ENCODE data around the gene TCHHL1.
"Not testable (repeated sequence)": the region's sequence is repeated elsewhere in the genome, so short reads cannot be mapped to it uniquely, and the experiment has no call there.

TCHHL1 gene

GRCh38 chr1:152096931-152097330 lies 8.1 kb upstream of the TCHHL1 start:
- DNase-seq (ENCODE audit: low read depth in 1 of 2, low spot score in 1 of 2) = no peak

- DNase-seq (ENCODE audit: low read depth in 1 of 2, low spot score in 1 of 2) = no peak
Measured at GRCh38 chr1:152086760-152087159, 2.1 kb downstream of the TCHHL1 start.

- no peak for DNase-seq (ENCODE audit: low read depth in 1 of 2, low spot score in 1 of 2)
Measured at GRCh38 chr1:152084853-152085252, 4.0 kb downstream of the TCHHL1 start.

GRCh38 chr1:152081026-152081425 lies 7.8 kb downstream of the TCHHL1 start:
- DNase-seq (ENCODE audit: low read depth in 1 of 2, low spot score in 1 of 2) = not testable (repeated sequence)

GRCh38 chr1:152080494-152080893 lies 8.4 kb downstream of the TCHHL1 start:
- not testable (repeated sequence) for DNase-seq (ENCODE audit: low read depth in 1 of 2, low spot score in 1 of 2)

GRCh38 chr1:152078831-152079441 lies 9.9 kb downstream of the TCHHL1 start:
- DNase-seq (ENCODE audit: low read depth in 1 of 2, low spot score in 1 of 2) = no peak

- no peak for DNase-seq (ENCODE audit: low read depth in 1 of 2, low spot score in 1 of 2)
Measured at GRCh38 chr1:152072311-152072710, 16.6 kb downstream of the TCHHL1 start.

- no peak for DNase-seq (ENCODE audit: low read depth in 1 of 2, low spot score in 1 of 2)
Measured at GRCh38 chr1:152071123-152071522, 17.7 kb downstream of the TCHHL1 start.

GRCh38 chr1:152067929-152068328 lies 20.9 kb downstream of the TCHHL1 start:
- no peak for DNase-seq (ENCODE audit: low read depth in 1 of 2, low spot score in 1 of 2)

- no peak for DNase-seq (ENCODE audit: low read depth in 1 of 2, low spot score in 1 of 2)
Measured at GRCh38 chr1:152067150-152067549, 21.7 kb downstream of the TCHHL1 start.

- no peak for DNase-seq (ENCODE audit: low read depth in 1 of 2, low spot score in 1 of 2)
Measured at GRCh38 chr1:152061952-152062351, 26.9 kb downstream of the TCHHL1 start.

- DNase-seq (ENCODE audit: low read depth in 1 of 2, low spot score in 1 of 2) = no peak
Measured at GRCh38 chr1:152053375-152053774, 35.5 kb downstream of the TCHHL1 start.

GRCh38 chr1:152052606-152053005 lies 36.3 kb downstream of the TCHHL1 start:
- DNase-seq (ENCODE audit: low read depth in 1 of 2, low spot score in 1 of 2) = peak; percentile 66 to 72

GRCh38 chr1:152050886-152051675 lies 37.8 kb downstream of the TCHHL1 start:
- no peak for DNase-seq (ENCODE audit: low read depth in 1 of 2, low spot score in 1 of 2)

- no peak for DNase-seq (ENCODE audit: low read depth in 1 of 2, low spot score in 1 of 2)
Measured at GRCh38 chr1:152049291-152050083, 39.4 kb downstream of the TCHHL1 start.

- DNase-seq (ENCODE audit: low read depth in 1 of 2, low spot score in 1 of 2) = no peak
Measured at GRCh38 chr1:152048416-152049009, 40.4 kb downstream of the TCHHL1 start.

GRCh38 chr1:152047730-152048415 lies 41.0 kb downstream of the TCHHL1 start:
- DNase-seq (ENCODE audit: low read depth in 1 of 2, low spot score in 1 of 2) = peak; percentile 67 to 72

- DNase-seq (ENCODE audit: low read depth in 1 of 2, low spot score in 1 of 2) = no peak
Measured at GRCh38 chr1:152047413-152047729, 41.5 kb downstream of the TCHHL1 start.

- no peak for DNase-seq (ENCODE audit: low read depth in 1 of 2, low spot score in 1 of 2)
Measured at GRCh38 chr1:152044386-152044785, 44.5 kb downstream of the TCHHL1 start.

GRCh38 chr1:152043870-152044269 lies 45.0 kb downstream of the TCHHL1 start:
- DNase-seq (ENCODE audit: low read depth in 1 of 2, low spot score in 1 of 2) = no peak

- no peak for DNase-seq (ENCODE audit: low read depth in 1 of 2, low spot score in 1 of 2)
Measured at GRCh38 chr1:152042030-152042429, 46.8 kb downstream of the TCHHL1 start.

All from stimulated activated CD4-positive, alpha-beta T cell treated with anti-CD3 and anti-CD28 coated beads, Interleukin-15, amount 100 ng/mL, for 1 hour (primary cell).